Panc1 (cell line): ENCODE measurements around the gene ZNF385C.

Experiments used
- POLR2AphosphoS5 ChIP-seq: IDR thresholded peaks from 2 replicates; pipeline ENCODE4 v1.6.1; 2012; ENCODE audit warnings: mild to moderate bottlenecking, low read depth, low read length, moderate library complexity
- TF ChIP-seq, protein P1 (sequence below): fragments of 450-650 bp; IDR thresholded peaks from 2 replicates; pipeline ENCODE4 v1.5.1; 2017; ENCODE audit warnings: mild to moderate bottlenecking
- TF ChIP-seq, protein P2 (sequence below), 2 experiments: IDR thresholded peaks; 2 replicates each; pipeline ENCODE4 v1.6.1; 2011 to 2012; ENCODE audit warnings: low read depth in 2 of 2, control low read depth in 1 of 2, low read length in 1 of 2, mild to moderate bottlenecking in 1 of 2, moderate library complexity in 1 of 2; ENCODE audit not compliant: insufficient read depth in 1 of 2

DNA sequence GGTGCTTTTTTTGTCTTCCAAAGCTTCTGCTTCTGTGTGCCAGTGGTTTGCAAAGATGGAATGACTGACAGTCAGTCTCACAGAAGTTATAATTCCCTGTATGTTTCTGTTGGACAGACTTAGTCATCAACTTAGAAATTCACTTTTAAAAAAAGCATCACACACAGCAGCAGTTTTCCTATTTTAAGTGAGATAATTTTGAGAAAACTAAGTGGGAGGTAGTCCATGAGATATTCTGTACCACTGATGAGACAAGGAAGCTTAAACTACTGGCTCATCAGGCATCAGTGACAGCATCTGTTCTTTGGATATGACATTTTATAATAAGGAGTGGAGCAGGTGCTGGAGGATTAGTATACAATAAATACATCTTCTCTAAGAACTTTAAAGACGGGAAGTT, 111.6 kb downstream of the ZNF385C start:
- TF ChIP-seq, protein P1, sequence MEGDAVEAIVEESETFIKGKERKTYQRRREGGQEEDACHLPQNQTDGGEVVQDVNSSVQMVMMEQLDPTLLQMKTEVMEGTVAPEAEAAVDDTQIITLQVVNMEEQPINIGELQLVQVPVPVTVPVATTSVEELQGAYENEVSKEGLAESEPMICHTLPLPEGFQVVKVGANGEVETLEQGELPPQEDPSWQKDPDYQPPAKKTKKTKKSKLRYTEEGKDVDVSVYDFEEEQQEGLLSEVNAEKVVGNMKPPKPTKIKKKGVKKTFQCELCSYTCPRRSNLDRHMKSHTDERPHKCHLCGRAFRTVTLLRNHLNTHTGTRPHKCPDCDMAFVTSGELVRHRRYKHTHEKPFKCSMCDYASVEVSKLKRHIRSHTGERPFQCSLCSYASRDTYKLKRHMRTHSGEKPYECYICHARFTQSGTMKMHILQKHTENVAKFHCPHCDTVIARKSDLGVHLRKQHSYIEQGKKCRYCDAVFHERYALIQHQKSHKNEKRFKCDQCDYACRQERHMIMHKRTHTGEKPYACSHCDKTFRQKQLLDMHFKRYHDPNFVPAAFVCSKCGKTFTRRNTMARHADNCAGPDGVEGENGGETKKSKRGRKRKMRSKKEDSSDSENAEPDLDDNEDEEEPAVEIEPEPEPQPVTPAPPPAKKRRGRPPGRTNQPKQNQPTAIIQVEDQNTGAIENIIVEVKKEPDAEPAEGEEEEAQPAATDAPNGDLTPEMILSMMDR, result no peak
- no peak for TF ChIP-seq POLR2AphosphoS5
- TF ChIP-seq, protein P2, sequence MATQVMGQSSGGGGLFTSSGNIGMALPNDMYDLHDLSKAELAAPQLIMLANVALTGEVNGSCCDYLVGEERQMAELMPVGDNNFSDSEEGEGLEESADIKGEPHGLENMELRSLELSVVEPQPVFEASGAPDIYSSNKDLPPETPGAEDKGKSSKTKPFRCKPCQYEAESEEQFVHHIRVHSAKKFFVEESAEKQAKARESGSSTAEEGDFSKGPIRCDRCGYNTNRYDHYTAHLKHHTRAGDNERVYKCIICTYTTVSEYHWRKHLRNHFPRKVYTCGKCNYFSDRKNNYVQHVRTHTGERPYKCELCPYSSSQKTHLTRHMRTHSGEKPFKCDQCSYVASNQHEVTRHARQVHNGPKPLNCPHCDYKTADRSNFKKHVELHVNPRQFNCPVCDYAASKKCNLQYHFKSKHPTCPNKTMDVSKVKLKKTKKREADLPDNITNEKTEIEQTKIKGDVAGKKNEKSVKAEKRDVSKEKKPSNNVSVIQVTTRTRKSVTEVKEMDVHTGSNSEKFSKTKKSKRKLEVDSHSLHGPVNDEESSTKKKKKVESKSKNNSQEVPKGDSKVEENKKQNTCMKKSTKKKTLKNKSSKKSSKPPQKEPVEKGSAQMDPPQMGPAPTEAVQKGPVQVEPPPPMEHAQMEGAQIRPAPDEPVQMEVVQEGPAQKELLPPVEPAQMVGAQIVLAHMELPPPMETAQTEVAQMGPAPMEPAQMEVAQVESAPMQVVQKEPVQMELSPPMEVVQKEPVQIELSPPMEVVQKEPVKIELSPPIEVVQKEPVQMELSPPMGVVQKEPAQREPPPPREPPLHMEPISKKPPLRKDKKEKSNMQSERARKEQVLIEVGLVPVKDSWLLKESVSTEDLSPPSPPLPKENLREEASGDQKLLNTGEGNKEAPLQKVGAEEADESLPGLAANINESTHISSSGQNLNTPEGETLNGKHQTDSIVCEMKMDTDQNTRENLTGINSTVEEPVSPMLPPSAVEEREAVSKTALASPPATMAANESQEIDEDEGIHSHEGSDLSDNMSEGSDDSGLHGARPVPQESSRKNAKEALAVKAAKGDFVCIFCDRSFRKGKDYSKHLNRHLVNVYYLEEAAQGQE (IDR thresholded peaks at IDR 0.05; ENCODE audit: insufficient read depth in 1 of 2, low read depth in 2 of 2, low read length in 1 of 2), result no peak
